DMS114 treated with DMSO at 0.1 percent for 48 hours (cell line): Measurements from ENCODE around the gene CD300E.

Source experiments
- DNase-seq: peaks from one replicate; lab custom pipeline; 2025; ENCODE audit not compliant: unreplicated experiment; lab: John Stamatoyannopoulos, UW

The CD300E gene

GRCh38 chr17:74623693-74624093 lies at the start of gene CD300E:
TSS of gene CD300E (minus strand) at chr17:74623738. CDS start at chr17:74623621, 117 bp downstream.
- no peak for DNase-seq

- DNase-seq, result no peak
Observed at GRCh38 chr17:74671031-74671771, 47.7 kb upstream of the CD300E start.

- no peak for DNase-seq
Observed at GRCh38 chr17:74670329-74670728, 46.8 kb upstream of the CD300E start.

GRCh38 chr17:74663561-74663960 lies 40.0 kb upstream of the CD300E start:
- no peak for DNase-seq

- DNase-seq, result no peak
Observed at GRCh38 chr17:74659889-74660288, 36.4 kb upstream of the CD300E start.

GRCh38 chr17:74658620-74659019 lies 35.1 kb upstream of the CD300E start:
- no peak for DNase-seq

- DNase-seq, result no peak
Observed at GRCh38 chr17:74654742-74655141, 31.2 kb upstream of the CD300E start.

GRCh38 chr17:74652020-74652419 lies 28.5 kb upstream of the CD300E start:
- no peak for DNase-seq

- no peak for DNase-seq
Observed at GRCh38 chr17:74649909-74650308, 26.4 kb upstream of the CD300E start.

- DNase-seq, result no peak
Observed at GRCh38 chr17:74647871-74648672, 24.5 kb upstream of the CD300E start.

- DNase-seq, result no peak
Observed at GRCh38 chr17:74646231-74646630, 22.7 kb upstream of the CD300E start.

- no peak for DNase-seq
Observed at GRCh38 chr17:74645010-74645409, 21.5 kb upstream of the CD300E start.

GRCh38 chr17:74644419-74644818 lies 20.9 kb upstream of the CD300E start:
- DNase-seq, result no peak

GRCh38 chr17:74643826-74644225 lies 20.3 kb upstream of the CD300E start:
- no peak for DNase-seq

GRCh38 chr17:74642995-74643394 lies 19.5 kb upstream of the CD300E start:
- no peak for DNase-seq

GRCh38 chr17:74642556-74642955 lies 19.0 kb upstream of the CD300E start:
- no peak for DNase-seq

- no peak for DNase-seq
Observed at GRCh38 chr17:74641958-74642298, 18.4 kb upstream of the CD300E start.

GRCh38 chr17:74641224-74641957 lies 17.9 kb upstream of the CD300E start:
- DNase-seq, result no peak

GRCh38 chr17:74639704-74640151 lies 16.2 kb upstream of the CD300E start:
- DNase-seq, result no peak

- DNase-seq, result no peak
Observed at GRCh38 chr17:74637926-74638325, 14.4 kb upstream of the CD300E start.

GRCh38 chr17:74637265-74637664 lies 13.7 kb upstream of the CD300E start:
- DNase-seq, result no peak
